IMR-90 (cell line): ENCODE results near the gene TTC1. TPM values are rescaled to one million over a fixed set of nuclear protein-coding genes. Genes with fewer than 3 reads are reported as not detected.

Source experiments
- ATAC-seq: fragments of 200-7000 bp; cut with Tn5 transposase; 2 replicates; pipeline ENCODE4 v1.9.1; 2020; ENCODE audit warnings: low read depth, mild to moderate bottlenecking, moderate library complexity
- BruUV-seq: library from RNA; stranded (reverse); fragments of 400-500 nt; replicated peaks from 2 replicates; lab custom pipeline; 2021; lab: Mats Ljungman, UMichigan
- CTCF ChIA-PET: fragments of 300-600 bp; formaldehyde crosslinking; extraction: SDS; loops from one replicate; lab custom pipeline; 2021; ENCODE audit warnings: antibody characterized with exemption; lab: Yijun Ruan, JAX
- POLR2A ChIA-PET: fragments of 300-600 bp; sonication (Branson Sonifier 250); formaldehyde crosslinking; loops from one replicate; lab custom pipeline; 2022; ENCODE audit warnings: antibody characterized with exemption; ENCODE audit not compliant: unreplicated experiment; lab: Charles Lee
- DNase-seq: peaks from one replicate; pipeline ENCODE4 v3.0.0; 2013
- H2AFZ ChIP-seq: replicated peaks from 2 replicates; pipeline ENCODE3; 2013; ENCODE audit warnings: low read length, mild to moderate bottlenecking; ENCODE audit not compliant: poor library complexity
- H2AK5ac ChIP-seq: 2 replicates; pipeline ENCODE4 v1.6.1; 2013; ENCODE audit warnings: low read depth, low read length, inconsistent platforms
- H2AK9ac ChIP-seq: replicated peaks from 2 replicates; pipeline ENCODE3; 2013; ENCODE audit warnings: mild to moderate bottlenecking, low read depth, low read length, moderate library complexity; ENCODE audit not compliant: poor library complexity
- H2BK120ac ChIP-seq: 2 replicates; pipeline ENCODE4 v1.6.1; 2013; ENCODE audit warnings: low read depth, low read length, inconsistent platforms
- H2BK15ac ChIP-seq: 3 replicates; pipeline ENCODE4 v1.6.1; 2013; ENCODE audit warnings: low read depth, low read length, inconsistent platforms
- H2BK20ac ChIP-seq: 2 replicates; pipeline ENCODE4 v1.6.1; 2013; ENCODE audit warnings: low read depth, mild to moderate bottlenecking, inconsistent platforms, low read length, moderate library complexity
- H2BK5ac ChIP-seq: 2 replicates; pipeline ENCODE4 v1.6.1; 2013; ENCODE audit warnings: mild to moderate bottlenecking, low read depth, low read length, inconsistent platforms; ENCODE audit not compliant: poor library complexity, severe bottlenecking
- H3K14ac ChIP-seq: replicated peaks from 2 replicates; pipeline ENCODE4 v1.6.1; 2013; ENCODE audit warnings: low read depth, low read length, inconsistent platforms
- H3K18ac ChIP-seq: 2 replicates; pipeline ENCODE4 v1.6.1; 2013; ENCODE audit warnings: low read depth, low read length, control low read depth
- H3K23ac ChIP-seq: 2 replicates; pipeline ENCODE4 v1.6.1; 2013; ENCODE audit warnings: low read depth, low read length, inconsistent platforms
- H3K27ac ChIP-seq: 2 replicates; pipeline ENCODE4 v1.5.1; 2013; ENCODE audit warnings: mild to moderate bottlenecking, control low read depth, low read length; ENCODE audit not compliant: insufficient read depth
- H3K27me3 ChIP-seq: 2 replicates; pipeline ENCODE4 v1.6.1; 2013; ENCODE audit warnings: low read length; ENCODE audit not compliant: control insufficient read depth, insufficient read depth
- H3K36me3 ChIP-seq: 2 replicates; pipeline ENCODE4 v1.6.1; 2013; ENCODE audit warnings: low read length, mixed read lengths; ENCODE audit not compliant: control insufficient read depth, insufficient read depth
- H3K4ac ChIP-seq: 2 replicates; pipeline ENCODE4 v1.6.1; 2013; ENCODE audit warnings: low read depth, low read length, inconsistent platforms
- H3K4me1 ChIP-seq: 2 replicates; pipeline ENCODE4 v1.6.1; 2013; ENCODE audit warnings: low read length, mixed read lengths; ENCODE audit not compliant: control insufficient read depth, insufficient read depth
- H3K4me2 ChIP-seq: 2 replicates; pipeline ENCODE4 v1.6.1; 2013; ENCODE audit warnings: low read depth, mild to moderate bottlenecking, control low read depth, low read length, moderate library complexity
- H3K4me3 ChIP-seq: 2 replicates; pipeline ENCODE4 v1.5.1; 2013; ENCODE audit warnings: low read depth, mild to moderate bottlenecking, control low read depth, low read length, moderate library complexity; ENCODE audit not compliant: insufficient read depth
- H3K56ac ChIP-seq: 2 replicates; pipeline ENCODE4 v1.6.1; 2013; ENCODE audit warnings: low read length, inconsistent platforms; ENCODE audit not compliant: insufficient read depth; ENCODE audit errors: extremely low read depth
- H3K79me1 ChIP-seq, 2 experiments: 2 replicates each; pipeline ENCODE4 v1.6.1; 2013; ENCODE audit warnings: low read length in 2 of 2, inconsistent platforms in 1 of 2, low read depth in 1 of 2
- H3K9ac ChIP-seq: 2 replicates; pipeline ENCODE4 v1.6.1; 2013; ENCODE audit warnings: low read depth, low read length, control low read depth
- H3K9me1 ChIP-seq: 2 replicates; pipeline ENCODE4 v1.6.1; 2013; ENCODE audit warnings: low read length, inconsistent platforms; ENCODE audit not compliant: insufficient read depth
- H3K9me3 ChIP-seq: 2 replicates; pipeline ENCODE4 v1.6.1; 2013; ENCODE audit warnings: low read length; ENCODE audit not compliant: control insufficient read depth, insufficient read depth
- H4K20me1 ChIP-seq: 2 replicates; pipeline ENCODE4 v1.6.1; 2013; ENCODE audit warnings: low read length, inconsistent platforms; ENCODE audit not compliant: insufficient read depth
- H4K5ac ChIP-seq: 2 replicates; pipeline ENCODE4 v1.6.1; 2013; ENCODE audit warnings: mild to moderate bottlenecking, low read depth, low read length, control low read depth
- H4K8ac ChIP-seq, 2 experiments: 2 replicates each; pipeline ENCODE4 v1.6.1; 2013; ENCODE audit warnings: low read depth in 2 of 2, low read length in 2 of 2, control low read depth in 1 of 2, inconsistent platforms in 1 of 2
- H4K91ac ChIP-seq: 2 replicates; pipeline ENCODE4 v1.6.1; 2013; ENCODE audit warnings: low read depth, low read length, inconsistent platforms; ENCODE audit not compliant: insufficient read depth
- CEBPB ChIP-seq: IDR thresholded peaks from 2 replicates; pipeline ENCODE4 v1.6.1; 2012; ENCODE audit warnings: low read depth, low read length, improper control_type of control experiment
- MAZ ChIP-seq: IDR thresholded peaks from 2 replicates; pipeline ENCODE4 v1.6.1; 2012; ENCODE audit warnings: low read depth, mild to moderate bottlenecking, low read length, improper control_type of control experiment, moderate library complexity, borderline replicate concordance
- WGBS, 2 experiments: methylation state at CpG; one replicate each; pipeline versions ENCODE4 v1.1.5 to v1.1.7; 2013; ENCODE audit warnings: missing lambda C conversion rate in 2 of 2; ENCODE audit not compliant: insufficient read length in 1 of 2; ENCODE audit errors: extremely low coverage in 2 of 2; 5-methylcytosine and 5-hydroxymethylcytosine counted together
- dilution Hi-C: fragments of 300-500 bp; cut with HindIII; formaldehyde crosslinking; loops from one replicate; pipeline ENCODE4 v1.14.3; 2018; ENCODE audit warnings: low sequenced_read_pairs; ENCODE audit not compliant: unreplicated experiment
- in situ Hi-C: fragments of 300-500 bp; cut with MboI; formaldehyde crosslinking; loops from 3 replicates; pipeline ENCODE4 v1.14.3; 2019; ENCODE audit warnings: low sequenced_read_pairs, inconsistent platforms, mixed read lengths
- intact Hi-C: fragments of 100-400 bp; cut with micrococcal nuclease; formaldehyde crosslinking; loops from 2 replicates; pipeline ENCODE4 v1.10.0; 2022
- polyA plus RNA-seq, 3 experiments: library from polyadenylated mRNA; depleted of rRNA; stranded (reverse); fragments of >200 nt; gene quantifications; 2 replicates each; pipeline ENCODE4 v1.2.3, GENCODE V29; 2012; ENCODE audit warnings: low replicate concordance in 1 of 3
- total RNA-seq: library from RNA; depleted of rRNA; stranded (reverse); fragments of >200 nt; gene quantifications from 2 replicates; pipeline ENCODE4 v1.2.3, GENCODE V29; 2012

The TTC1 gene
- total and polyA plus RNA-seq, 2 of the 4 experiments (the other 2 are of a cell fraction), result 23.1 to 41.1 TPM

GRCh38 chr5:160039810-160040470 is 31.0 kb downstream of the TTC1 start:
- H2AK5ac ChIP-seq, result no peak overlapping the region
- H3K14ac ChIP-seq, result no peak overlapping the region
- no peak overlapping the region for H3K27ac ChIP-seq
- H3K4me1 ChIP-seq, result no peaks in the 10 kb centered on the region
- H2AFZ ChIP-seq, result no peak overlapping the region
- H2BK120ac ChIP-seq, result no peak overlapping the region
- H3K79me1 ChIP-seq, result no peaks in the 10 kb centered on the region; a peak in 3 of 4 replicates
- H4K20me1 ChIP-seq, result no peaks in the 10 kb centered on the region
- H4K5ac ChIP-seq, result no peak overlapping the region
- H3K23ac ChIP-seq, result no peak overlapping the region
- no TSS peak for BruUV-seq
- DNase-seq (peak; percentile 72), ATAC-seq (peak; percentile 75)
- H3K9me3 ChIP-seq, result no peaks in the 10 kb centered on the region
- H4K91ac ChIP-seq, result no peak overlapping the region
- no peak overlapping the region for H3K4ac ChIP-seq
- H2BK5ac ChIP-seq, result no peak overlapping the region
- no peaks in the 10 kb centered on the region for H3K9me1 ChIP-seq
- no peaks in the 10 kb centered on the region for H3K27me3 ChIP-seq
- H3K4me2 ChIP-seq, result no peak overlapping the region
- H2AK9ac ChIP-seq, result no peak overlapping the region
- WGBS, 2 experiments, result no CpG with 5 or more reads among the region's 2 CpGs
- H2BK15ac ChIP-seq, result no peak overlapping the region
- H3K4me3 ChIP-seq, result no peak overlapping the region
- H2BK20ac ChIP-seq, result no peak overlapping the region
- no peak overlapping the region for H3K9ac ChIP-seq
- intact Hi-C loops, result loop anchor here (5.0 kb wide), 1 partner anchor 37 kb away; no protein-coding TSS in a partner anchor
- CTCF ChIA-PET, result interaction anchor here (0.6 kb wide), 2 partner anchors 19 to 74 kb away, joined by 3 to 6 read pairs; no protein-coding TSS in a partner anchor
- POLR2A ChIA-PET, result no interaction called here
- H4K8ac ChIP-seq, result no peak overlapping the region
- dilution Hi-C loops, result no loop called here
- H3K56ac ChIP-seq, result no peak overlapping the region
- peaks cover 15% of the 10 kb centered on the region for H3K36me3 ChIP-seq
- H3K18ac ChIP-seq, result no peak overlapping the region
- TF ChIP-seq CEBPB, result peak; percentile 88
- no peak for TF ChIP-seq MAZ
- in situ Hi-C loops, result no loop called here
